ENCODE data around the gene NR2C2AP.

DNA sequence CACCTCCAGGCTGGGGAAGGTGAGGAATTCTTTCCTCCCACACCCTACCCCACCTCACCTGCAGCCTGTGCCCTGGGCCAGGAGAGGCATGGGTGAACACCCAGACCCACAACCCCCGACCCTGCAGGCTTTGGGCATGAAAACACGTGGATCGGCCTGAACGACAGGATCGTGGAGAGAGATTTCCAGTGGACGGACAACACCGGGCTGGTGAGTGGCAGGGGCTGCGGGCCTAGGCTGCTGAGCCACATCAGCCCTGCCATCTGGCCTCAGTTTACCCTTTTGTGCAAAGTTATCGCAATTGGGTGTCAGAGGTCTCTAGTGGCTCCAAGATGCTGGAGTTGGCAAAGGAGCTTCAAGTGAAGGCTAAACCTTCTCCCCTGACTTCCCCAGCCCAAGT, 37.3 kb upstream of the NR2C2AP start:
- TF ChIP-seq POLR2A (IDR thresholded peaks at IDR 0.05; ENCODE audit: low read depth, low read length) = no peak
- TF ChIP-seq, protein P1, sequence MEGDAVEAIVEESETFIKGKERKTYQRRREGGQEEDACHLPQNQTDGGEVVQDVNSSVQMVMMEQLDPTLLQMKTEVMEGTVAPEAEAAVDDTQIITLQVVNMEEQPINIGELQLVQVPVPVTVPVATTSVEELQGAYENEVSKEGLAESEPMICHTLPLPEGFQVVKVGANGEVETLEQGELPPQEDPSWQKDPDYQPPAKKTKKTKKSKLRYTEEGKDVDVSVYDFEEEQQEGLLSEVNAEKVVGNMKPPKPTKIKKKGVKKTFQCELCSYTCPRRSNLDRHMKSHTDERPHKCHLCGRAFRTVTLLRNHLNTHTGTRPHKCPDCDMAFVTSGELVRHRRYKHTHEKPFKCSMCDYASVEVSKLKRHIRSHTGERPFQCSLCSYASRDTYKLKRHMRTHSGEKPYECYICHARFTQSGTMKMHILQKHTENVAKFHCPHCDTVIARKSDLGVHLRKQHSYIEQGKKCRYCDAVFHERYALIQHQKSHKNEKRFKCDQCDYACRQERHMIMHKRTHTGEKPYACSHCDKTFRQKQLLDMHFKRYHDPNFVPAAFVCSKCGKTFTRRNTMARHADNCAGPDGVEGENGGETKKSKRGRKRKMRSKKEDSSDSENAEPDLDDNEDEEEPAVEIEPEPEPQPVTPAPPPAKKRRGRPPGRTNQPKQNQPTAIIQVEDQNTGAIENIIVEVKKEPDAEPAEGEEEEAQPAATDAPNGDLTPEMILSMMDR (conservative IDR thresholded peaks at IDR 0.05; ENCODE audit: low read depth, low read length) = no peak
- no peak for TF ChIP-seq MXI1 (IDR thresholded peaks at IDR 0.05; ENCODE audit: borderline replicate concordance, low read depth, low read length)
- no peak for TF ChIP-seq BHLHE40 (IDR thresholded peaks at IDR 0.05; ENCODE audit: low read depth, low read length)
- TF ChIP-seq NFE2L2 (IDR thresholded peaks at IDR 0.05; ENCODE audit: low read depth, low read length) = no peak
- no peak for TF ChIP-seq SMC3 (IDR thresholded peaks at IDR 0.05; ENCODE audit: low read depth, low read length)
- TF ChIP-seq RAD21 (IDR thresholded peaks at IDR 0.05; ENCODE audit: low read length) = no peak
- TF ChIP-seq, protein P2, sequence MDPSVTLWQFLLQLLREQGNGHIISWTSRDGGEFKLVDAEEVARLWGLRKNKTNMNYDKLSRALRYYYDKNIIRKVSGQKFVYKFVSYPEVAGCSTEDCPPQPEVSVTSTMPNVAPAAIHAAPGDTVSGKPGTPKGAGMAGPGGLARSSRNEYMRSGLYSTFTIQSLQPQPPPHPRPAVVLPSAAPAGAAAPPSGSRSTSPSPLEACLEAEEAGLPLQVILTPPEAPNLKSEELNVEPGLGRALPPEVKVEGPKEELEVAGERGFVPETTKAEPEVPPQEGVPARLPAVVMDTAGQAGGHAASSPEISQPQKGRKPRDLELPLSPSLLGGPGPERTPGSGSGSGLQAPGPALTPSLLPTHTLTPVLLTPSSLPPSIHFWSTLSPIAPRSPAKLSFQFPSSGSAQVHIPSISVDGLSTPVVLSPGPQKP (IDR thresholded peaks at IDR 0.05; ENCODE audit: borderline replicate concordance, low read depth, low read length) = no peak
- no peak for TF ChIP-seq RFX5 (IDR thresholded peaks at IDR 0.05; ENCODE audit: low read depth, low read length)
- TF ChIP-seq CEBPB (IDR thresholded peaks at IDR 0.05; ENCODE audit: low read depth, low read length) = no peak
- TF ChIP-seq RCOR1 (IDR thresholded peaks at IDR 0.05; ENCODE audit: insufficient replicate concordance, low read length) = no peak

Data from IMR-90 (cell line).